PC-3 (cell line): ENCODE data around the gene DNAJB9. TPM values are rescaled to one million over a fixed set of nuclear protein-coding genes. Genes with fewer than 3 reads are reported as not detected.

Experiments used
- ATAC-seq: fragments of 200-7000 bp; cut with Tn5 transposase; 2 replicates; pipeline ENCODE4 v1.9.1; 2020; ENCODE audit warnings: mild to moderate bottlenecking, moderate library complexity
- BruUV-seq: library from RNA; stranded (reverse); fragments of 400-500 nt; replicated peaks from 2 replicates; lab custom pipeline; 2021; lab: Mats Ljungman, UMichigan
- CTCF ChIA-PET: fragments of 300-600 bp; sonication (Branson Sonifier 250); formaldehyde crosslinking; loops from one replicate; lab custom pipeline; 2022; ENCODE audit warnings: antibody characterized with exemption; lab: Charles Lee
- POLR2A ChIA-PET: fragments of 300-600 bp; sonication (Branson Sonifier 250); formaldehyde crosslinking; loops from one replicate; lab custom pipeline; 2022; ENCODE audit warnings: antibody characterized with exemption; ENCODE audit not compliant: unreplicated experiment; lab: Charles Lee
- DNase-seq: peaks from one replicate; pipeline ENCODE4 v3.0.0-alpha.2; 2015
- H2AFZ ChIP-seq: fragments of 300-600 bp; sonication (generic); 2 replicates; pipeline ENCODE4 v1.6.0; 2016; ENCODE audit warnings: antibody characterized with exemption, low read length
- H3F3A ChIP-seq: fragments of 300-600 bp; sonication (generic); one replicate; pipeline ENCODE4 v1.6.0; 2017; ENCODE audit warnings: antibody characterized with exemption, low read length, control low read depth, mild to moderate bottlenecking; ENCODE audit not compliant: unreplicated experiment
- H3K27ac ChIP-seq: fragments of 300-600 bp; sonication (generic); 2 replicates; pipeline ENCODE4 v1.5.1; 2016; ENCODE audit warnings: mild to moderate bottlenecking, low read length
- H3K27me3 ChIP-seq: fragments of 300-600 bp; sonication (generic); 2 replicates; pipeline ENCODE4 v1.6.1; 2016; ENCODE audit warnings: low read length, mixed read lengths
- H3K36me3 ChIP-seq: fragments of 300-600 bp; sonication (generic); 2 replicates; pipeline ENCODE4 v1.6.1; 2016; ENCODE audit warnings: low read depth, mixed run types, low read length, mixed read lengths
- H3K4me1 ChIP-seq: fragments of 300-600 bp; sonication (generic); 2 replicates; pipeline ENCODE4 v1.5.1; 2016; ENCODE audit warnings: low read length; ENCODE audit not compliant: insufficient read depth
- H3K4me2 ChIP-seq: fragments of 300-600 bp; sonication (generic); 2 replicates; pipeline ENCODE4 v1.6.0; 2016; ENCODE audit warnings: low read length
- H3K4me3 ChIP-seq: fragments of 300-600 bp; sonication (generic); 2 replicates; pipeline ENCODE4 v1.5.1; 2016; ENCODE audit warnings: mild to moderate bottlenecking, low read length, mixed read lengths
- H3K79me2 ChIP-seq: fragments of 300-600 bp; sonication (generic); 2 replicates; pipeline ENCODE4 v1.6.1; 2017; ENCODE audit warnings: low read length, mixed read lengths
- H3K9ac ChIP-seq: fragments of 300-600 bp; sonication (generic); 2 replicates; pipeline ENCODE4 v1.6.0; 2016; ENCODE audit warnings: mild to moderate bottlenecking, low read length
- H3K9me2 ChIP-seq: fragments of 300-600 bp; sonication (generic); replicated peaks from 2 replicates; pipeline ENCODE4 v1.6.1; 2016; ENCODE audit warnings: mixed run types, low read length, mixed read lengths
- H3K9me3 ChIP-seq: fragments of 300-600 bp; sonication (generic); 2 replicates; pipeline ENCODE4 v1.6.1; 2016; ENCODE audit warnings: low read length, mixed read lengths
- H4K20me1 ChIP-seq: fragments of 300-600 bp; sonication (generic); 2 replicates; pipeline ENCODE4 v1.6.1; 2016; ENCODE audit warnings: low read length, mixed read lengths
- CTCF ChIP-seq: fragments of 300-600 bp; sonication (generic); conservative IDR thresholded peaks from 2 replicates; pipeline ENCODE4 v1.5.1; 2017; ENCODE audit warnings: antibody characterized with exemption, low read depth, mild to moderate bottlenecking, low read length
- EZH2 ChIP-seq: fragments of 300-600 bp; sonication (generic); IDR thresholded peaks from one replicate; pipeline ENCODE4 v1.6.1; 2017; ENCODE audit warnings: antibody characterized with exemption, mild to moderate bottlenecking, low read length; ENCODE audit not compliant: unreplicated experiment
- EZH2phosphoT487 ChIP-seq: fragments of 300-600 bp; sonication (generic); IDR thresholded peaks from 2 replicates; pipeline ENCODE4 v1.6.1; 2018; ENCODE audit warnings: mild to moderate bottlenecking, antibody characterized with exemption, low read length, borderline replicate concordance
- intact Hi-C: fragments of 100-400 bp; cut with micrococcal nuclease; formaldehyde crosslinking; loops from 2 replicates; pipeline ENCODE4 v1.9.0; 2023
- total RNA-seq: library from RNA; depleted of rRNA; stranded (reverse); fragments of >200 nt; gene quantifications from 2 replicates; pipeline ENCODE4 v1.2.3, GENCODE V29; 2014

The DNAJB9 gene
- total RNA-seq, 1 experiment from 2014 or later = 24.0 TPM

- peak overlapping the region; percentile 92 for H3K4me3 ChIP-seq
- H3K4me1 ChIP-seq = peaks cover 45% of the 10 kb centered on the region
- CTCF ChIA-PET = interaction anchor here (1.1 kb wide), 1 partner anchor 28 kb away, joined by 11 read pairs; no protein-coding TSS in a partner anchor
These were observed 44.2 kb upstream of the DNAJB9 start for GRCh38 chr7:108525327-108525984.

GRCh38 chr7:108525985-108526767 lies 43.5 kb upstream of the DNAJB9 start, which contains the start of gene PNPLA8:
Gene PNPLA8, minus strand, starts transcription at chr7:108526135. Its CDS starts 10,644 bp downstream, at chr7:108515491.
- ChIA-PET POLR2A (interaction anchor here (0.7 to 1.0 kb wide), 4 partner anchors 34 to 782 kb away, joined by 3 to 6 read pairs (median 5); partner anchors contain the start of genes CBLL1, DNAJB9 and THAP5), CTCF (interaction anchor here (0.6 to 1.1 kb wide), 2 partner anchors 28 to 29 kb away, joined by 3 to 11 read pairs; no protein-coding TSS in a partner anchor)
- no TSS peak for BruUV-seq
- Histone ChIP-seq H4K20me1 (0 out of 2 replicates have a peak, but pooled peaks cover 4% of the 10 kb centered on the region), H3K9me2 (no peaks in the 10 kb centered on the region), H2AFZ (peak within 1 kb of the TSS; percentile 68), H3F3A (no peaks in the 10 kb centered on the region), H3K36me3 (no peaks in the 10 kb centered on the region), H3K9ac (peak within 1 kb of the TSS; percentile 88), H3K79me2 (peaks cover 45% of the 10 kb centered on the region), H3K9me3 (no peaks in the 10 kb centered on the region), H3K4me2 (peak within 1 kb of the TSS; percentile 96), H3K4me3 (peak within 1 kb of the TSS; percentile 92), H3K27me3 (no peaks in the 10 kb centered on the region), H3K27ac (peak within 1 kb of the TSS; percentile 88), H3K4me1 (peaks cover 45% of the 10 kb centered on the region)
- intact Hi-C loops = loop anchor here (1.0 kb wide), 1 partner anchor 43 kb away; the partner anchor contains the start of genes DNAJB9 and THAP5
- ATAC-seq = peak; percentile 82
- peak; percentile 98 for DNase-seq
- TF ChIP-seq CTCF = no peak
- no peak for TF ChIP-seq EZH2
- no peak for TF ChIP-seq EZH2phosphoT487

More at GRCh38 chr7:108525327-108525984, 44.2 kb upstream of the DNAJB9 start:
- Histone ChIP-seq H3K36me3 (no peaks in the 10 kb centered on the region), H3K79me2 (peaks cover 46% of the 10 kb centered on the region), H3K9me2 (no peaks in the 10 kb centered on the region), H3K4me2 (peak overlapping the region; percentile 96), H3K27me3 (no peaks in the 10 kb centered on the region), H3K27ac (peak overlapping the region; percentile 88), H3F3A (no peaks in the 10 kb centered on the region), H2AFZ (peak overlapping the region; percentile 68), H3K9me3 (no peaks in the 10 kb centered on the region), H3K9ac (peak overlapping the region; percentile 72), H4K20me1 (0 out of 2 replicates have a peak, but pooled peaks cover 4% of the 10 kb centered on the region)
- POLR2A ChIA-PET = interaction anchor here (0.6 to 1.0 kb wide), 4 partner anchors 34 to 782 kb away, joined by 3 to 6 read pairs (median 4); partner anchors contain the start of genes CBLL1, DNAJB9 and THAP5
- TF ChIP-seq EZH2phosphoT487 = no peak
- TF ChIP-seq EZH2 = no peak
- TF ChIP-seq CTCF = no peak
- TSS peak; percentile 67 for BruUV-seq
- ATAC-seq (peak; percentile 65), DNase-seq (peak; percentile 69)
- intact Hi-C loops = no loop called here
